CD4-positive, alpha-beta T cell treated with Interleukin-6 for 4 hours (primary cell): ENCODE results near the gene EEF1E1.
"Not testable (repeated sequence)": the region's sequence is repeated elsewhere in the genome, so short reads cannot be mapped to it uniquely, and the experiment has no call there.

Source experiments
- DNase-seq: peaks from one replicate; pipeline ENCODE4 v3.0.0-alpha.2; 2020; ENCODE audit warnings: mixed read lengths

EEF1E1 gene

DNA sequence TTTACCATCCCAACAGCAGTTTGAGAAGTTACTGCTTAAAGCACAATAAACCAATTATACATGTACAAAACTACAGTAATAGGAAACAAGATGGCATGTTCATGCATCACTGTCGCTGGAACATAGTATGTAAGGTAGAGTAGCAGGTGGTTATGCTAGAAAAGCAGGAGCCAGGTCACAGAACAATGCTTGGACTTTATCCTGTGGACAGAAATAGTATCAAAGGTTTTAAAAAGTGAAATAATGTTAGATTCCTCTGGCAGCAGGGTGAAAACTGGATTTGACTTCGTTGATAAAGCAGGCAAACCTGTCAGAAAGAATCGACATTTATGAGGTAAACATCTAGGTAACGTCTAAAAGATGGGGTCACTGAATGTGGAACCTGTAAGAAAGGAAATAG is 40.6 kb downstream of the EEF1E1 start:
- DNase-seq = no peak

DNA sequence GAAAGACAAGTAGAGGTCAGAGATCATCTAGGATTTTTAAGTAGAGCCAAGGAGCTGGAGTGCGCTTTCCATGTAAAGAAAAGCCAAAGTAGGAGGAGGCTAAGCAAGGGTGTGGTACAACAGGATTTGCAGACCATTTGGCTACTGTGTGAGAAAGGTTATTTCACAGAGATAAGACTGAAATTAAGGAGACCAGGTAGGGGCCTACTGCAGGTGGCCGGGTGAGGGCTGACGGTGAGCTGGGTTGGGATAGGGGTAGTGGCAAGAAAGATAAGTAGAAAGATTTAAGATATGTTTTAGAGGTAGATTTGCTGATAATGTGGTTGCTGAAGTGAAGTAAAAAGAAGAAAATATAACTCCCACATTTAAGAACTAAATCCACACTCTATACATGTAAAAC is 42.0 kb downstream of the EEF1E1 start:
- no peak for DNase-seq

DNA sequence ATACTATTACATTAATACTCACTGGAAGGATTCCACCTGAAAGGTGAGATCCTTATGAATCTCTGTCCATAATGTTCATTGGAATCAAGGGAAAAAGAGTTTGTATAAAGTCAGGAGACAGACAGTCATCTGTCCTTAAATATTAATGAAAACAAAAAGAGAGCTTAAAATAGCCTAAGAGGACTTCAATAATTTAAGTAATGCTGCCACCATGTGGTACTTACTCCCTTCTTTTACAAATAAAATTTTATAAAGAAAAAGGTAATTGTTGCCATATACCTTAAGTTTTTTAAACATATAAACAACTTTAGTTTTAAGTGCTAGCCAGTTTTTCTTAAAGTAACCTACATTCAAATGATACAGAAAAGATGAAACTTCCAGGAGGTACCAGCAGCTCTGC is 43.2 kb downstream of the EEF1E1 start:
- DNase-seq = no peak

DNA sequence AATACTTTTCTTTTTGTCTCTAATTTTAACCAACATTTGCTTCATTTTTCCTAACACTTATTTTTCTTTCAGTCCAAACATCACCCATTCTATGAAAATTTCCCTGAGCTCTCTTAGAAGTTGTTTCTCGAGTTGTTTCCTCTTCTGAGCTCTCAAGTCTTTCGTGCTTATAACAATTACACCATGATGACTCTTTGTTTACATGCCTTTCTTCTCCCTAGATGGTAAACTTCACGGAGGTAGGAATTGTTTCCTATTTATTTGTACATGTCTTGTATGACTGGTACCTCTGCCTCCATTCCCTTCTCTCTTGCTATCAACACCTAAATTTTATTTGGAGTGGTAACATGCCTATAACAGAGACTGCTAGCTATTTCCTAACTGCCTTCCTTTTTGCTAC is 44.6 kb downstream of the EEF1E1 start:
- DNase-seq = no peak

DNA sequence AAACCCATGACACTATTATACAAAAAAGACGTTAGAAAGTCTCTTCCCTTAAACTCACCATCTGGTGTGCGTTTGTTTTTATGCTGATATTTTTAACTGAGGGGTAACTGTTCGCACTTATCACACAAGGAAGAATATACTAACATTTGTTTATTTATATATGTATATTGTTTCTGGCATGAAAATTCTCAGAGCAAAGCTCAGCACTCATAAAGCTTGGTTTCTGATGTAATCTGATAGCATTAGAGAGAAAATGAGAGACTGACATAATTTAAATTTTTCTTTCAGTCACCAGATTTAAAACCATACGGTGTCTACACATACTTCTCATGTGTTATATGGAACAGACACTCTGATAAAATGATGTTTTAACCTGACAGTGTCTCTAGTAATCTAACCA is 45.1 kb downstream of the EEF1E1 start:
- no peak for DNase-seq

DNA sequence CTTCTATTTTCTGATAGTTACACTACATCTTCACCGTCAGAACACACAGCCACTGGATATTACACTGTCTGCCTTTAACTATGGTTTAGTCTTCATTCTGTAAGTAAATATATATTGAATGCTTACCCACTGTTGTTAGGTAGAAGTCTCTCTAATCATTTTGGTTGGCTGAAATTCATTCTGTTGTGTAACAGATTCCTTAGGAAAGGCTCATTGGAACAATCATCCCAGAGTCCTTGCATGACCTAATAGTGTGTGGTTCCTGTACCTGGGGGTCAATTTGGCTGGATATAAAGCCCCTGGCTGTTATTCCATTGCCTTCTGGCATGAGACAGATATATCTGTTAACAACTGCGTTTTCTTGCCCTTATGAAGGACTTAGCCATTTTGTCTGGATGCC is 48.1 kb downstream of the EEF1E1 start:
- DNase-seq = no peak

DNA sequence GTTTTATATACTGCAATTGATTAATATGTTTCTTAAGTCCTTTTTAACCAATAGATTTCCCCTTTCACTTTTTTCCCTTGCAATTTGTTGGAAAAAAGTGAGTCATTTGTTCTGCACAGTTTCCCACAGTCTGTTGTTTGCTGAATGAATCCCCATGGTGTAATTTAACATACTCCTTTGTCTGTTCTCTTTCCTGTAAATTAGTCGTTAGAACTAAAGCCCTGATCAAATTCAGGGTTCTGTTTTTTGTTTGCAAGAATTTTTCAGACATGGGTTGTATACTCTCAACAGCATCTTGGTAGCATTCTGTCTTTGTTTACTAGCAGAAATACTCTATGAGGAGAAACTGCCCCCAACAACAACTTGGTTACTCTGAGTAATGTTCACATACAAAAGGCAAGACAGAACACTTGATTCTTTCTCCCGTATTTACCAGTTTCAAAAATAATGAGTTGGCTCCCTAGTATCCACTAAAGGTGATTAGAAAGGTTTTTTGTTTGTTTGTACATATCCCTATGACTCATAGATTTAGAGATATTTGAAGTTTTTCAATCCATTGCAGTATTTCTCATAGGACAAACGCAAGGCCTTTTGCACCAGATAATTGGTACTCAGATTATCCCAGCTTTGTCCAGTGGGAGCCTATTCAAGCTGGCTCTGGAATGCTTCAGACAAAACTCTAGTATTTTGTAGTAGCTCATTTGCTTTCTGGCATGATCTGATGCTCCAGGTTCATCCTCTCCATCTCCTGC is 54.6 kb downstream of the EEF1E1 start:
- DNase-seq = no peak

DNA sequence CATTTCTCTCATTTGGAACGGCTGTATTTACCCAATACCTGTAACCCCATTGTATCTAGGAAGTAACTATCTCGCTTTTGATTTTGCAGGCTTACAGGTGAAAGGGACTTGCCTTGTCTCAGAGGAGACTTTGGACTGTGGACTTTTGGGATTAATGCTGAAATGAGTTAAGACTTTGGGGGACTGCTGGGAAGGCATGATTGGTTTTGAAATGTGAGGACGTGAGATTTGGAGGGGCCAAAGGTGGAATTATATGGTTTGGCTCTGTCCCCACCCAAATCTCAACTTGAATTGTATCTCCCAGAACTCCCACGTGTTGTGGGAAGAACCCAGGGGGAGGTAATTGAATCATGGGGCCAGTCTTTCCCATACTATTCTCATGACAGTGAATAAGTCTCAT is 56.6 kb downstream of the EEF1E1 start:
- DNase-seq = not testable (repeated sequence)

DNA sequence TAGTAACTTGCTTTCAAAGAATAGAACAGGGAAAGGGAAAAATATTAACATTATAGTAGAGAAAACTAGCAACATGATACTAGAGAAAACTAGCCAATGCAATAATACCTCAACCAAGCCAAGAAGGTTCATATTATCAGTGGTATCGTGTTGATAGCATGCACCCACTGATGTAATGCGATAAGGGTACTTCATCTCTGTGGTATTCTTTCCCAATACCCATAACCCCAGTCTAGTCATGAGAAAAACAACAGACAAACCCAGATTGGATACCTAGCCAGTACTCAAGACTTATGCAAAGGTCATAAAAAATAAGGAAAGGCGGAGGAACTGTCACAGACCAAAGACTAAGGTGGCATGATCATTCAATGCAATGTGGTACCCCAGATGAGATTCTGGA is 59.1 kb downstream of the EEF1E1 start:
- DNase-seq = no peak

DNA sequence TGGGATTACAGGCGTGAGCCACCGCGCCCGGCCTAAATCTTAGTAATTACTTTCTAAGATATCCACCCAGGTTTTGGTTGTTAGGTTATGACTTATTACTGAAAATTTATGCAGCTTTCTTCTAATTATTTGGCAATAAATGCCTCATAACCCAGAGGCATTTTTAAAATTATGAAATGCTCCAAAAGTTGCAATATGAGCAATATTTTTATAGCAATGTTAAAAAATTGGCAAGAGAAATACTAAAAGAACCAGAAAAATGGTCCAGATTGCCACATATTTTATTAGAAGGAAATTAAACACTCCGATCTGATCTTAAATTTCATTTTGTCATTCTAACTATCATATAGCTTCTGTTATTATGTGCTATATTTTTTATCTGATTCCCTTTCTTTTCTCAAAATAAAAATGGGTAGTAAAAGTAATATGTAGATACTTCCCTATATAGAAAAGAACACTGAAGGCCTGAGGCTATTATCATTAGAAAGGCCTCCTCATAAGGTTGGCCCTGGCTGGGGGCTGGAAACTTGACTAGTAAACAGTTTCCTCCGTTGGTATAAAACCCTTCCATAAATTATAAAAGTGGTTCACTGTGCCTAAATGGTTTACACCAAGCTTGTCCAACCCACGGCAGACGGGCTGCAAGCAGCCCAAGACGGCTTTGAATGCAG is 60.3 kb downstream of the EEF1E1 start:
- no peak for DNase-seq

DNA sequence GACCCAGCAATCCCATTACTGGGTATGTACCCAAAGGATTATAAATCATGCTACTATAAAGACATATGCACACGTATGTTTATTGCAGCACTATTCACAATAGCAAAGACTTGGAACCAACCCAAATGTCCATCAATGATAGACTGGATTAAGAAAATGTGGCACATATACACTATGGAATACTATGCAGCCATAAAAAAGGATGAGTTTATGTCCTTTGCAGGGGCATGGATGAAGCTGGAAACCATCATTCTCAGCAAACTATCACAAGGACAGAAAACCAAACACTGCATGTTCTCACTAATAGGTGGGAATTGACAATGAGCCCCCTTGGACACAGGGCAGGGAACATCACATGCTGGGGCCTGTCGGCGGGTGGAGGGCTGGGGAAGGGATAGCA is 68.2 kb downstream of the EEF1E1 start:
- DNase-seq = not testable (repeated sequence)

DNA sequence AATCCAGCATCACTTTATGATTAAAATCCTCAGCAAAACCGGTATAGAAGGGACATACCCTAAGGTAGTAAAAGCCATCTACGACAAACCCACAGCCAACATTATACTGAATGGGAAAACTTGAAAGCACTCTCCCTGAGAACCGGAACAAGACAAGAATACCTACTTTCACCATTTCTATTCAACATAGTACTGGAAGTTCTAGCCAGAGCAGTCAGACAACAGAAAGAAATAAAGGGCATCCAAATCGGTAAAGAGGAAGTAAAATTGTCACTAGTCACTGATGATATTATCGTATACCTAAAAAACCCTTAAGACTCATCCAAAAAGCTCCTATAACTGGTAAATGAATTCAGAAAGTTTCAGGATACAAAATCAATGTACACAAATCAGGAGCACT is 71.4 kb downstream of the EEF1E1 start:
- DNase-seq = no peak
